ENCODE measurements around the gene WWP2.
"Not testable (repeated sequence)": the region's sequence is repeated elsewhere in the genome, so short reads cannot be mapped to it uniquely, and the experiment has no call there.

WWP2 gene

GRCh38 chr16:69929480-69929879 lies 167.3 kb downstream of the WWP2 start:
- no peak for DNase-seq

- DNase-seq: peak; percentile 34
Observed at GRCh38 chr16:69930117-69930776, 168.1 kb downstream of the WWP2 start.

GRCh38 chr16:69931631-69932030 lies 169.5 kb downstream of the WWP2 start:
- no peak for DNase-seq

GRCh38 chr16:69932228-69932627 lies 170.1 kb downstream of the WWP2 start:
- no peak for DNase-seq

GRCh38 chr16:69932691-69933392 lies 170.7 kb downstream of the WWP2 start:
- no peak for DNase-seq

GRCh38 chr16:69934044-69934443 lies 171.9 kb downstream of the WWP2 start:
- DNase-seq: no peak

- no peak for DNase-seq
Observed at GRCh38 chr16:69934751-69935150, 172.6 kb downstream of the WWP2 start.

- DNase-seq: no peak
Observed at GRCh38 chr16:69935278-69935711, 173.2 kb downstream of the WWP2 start.

GRCh38 chr16:69935740-69936139 lies 173.6 kb downstream of the WWP2 start:
- DNase-seq: no peak

- no peak for DNase-seq
Observed at GRCh38 chr16:69936252-69936651, 174.1 kb downstream of the WWP2 start.

- no peak for DNase-seq
Observed at GRCh38 chr16:69936751-69937211, 174.6 kb downstream of the WWP2 start.

GRCh38 chr16:69937465-69937951 lies 175.4 kb downstream of the WWP2 start:
- no peak for DNase-seq

GRCh38 chr16:69938981-69939820 lies 177.1 kb downstream of the WWP2 start:
- DNase-seq: no peak

GRCh38 chr16:69939821-69940585 lies 177.9 kb downstream of the WWP2 start:
- DNase-seq: no peak

- no peak for DNase-seq
Observed at GRCh38 chr16:69940676-69941075, 178.5 kb downstream of the WWP2 start.

GRCh38 chr16:69941251-69942098 lies 179.3 kb downstream of the WWP2 start:
- no peak for DNase-seq

- no peak for DNase-seq
Observed at GRCh38 chr16:69942099-69942491, 180.0 kb downstream of the WWP2 start.

- no peak for DNase-seq
Observed at GRCh38 chr16:69942627-69943170, 180.6 kb downstream of the WWP2 start.

- not testable (repeated sequence) for DNase-seq
Observed at GRCh38 chr16:69943241-69944036, 181.3 kb downstream of the WWP2 start.

GRCh38 chr16:69950411-69950810 lies 188.3 kb downstream of the WWP2 start:
- not testable (repeated sequence) for DNase-seq
